NCI-H345 (cell line): ENCODE data around the gene GPAT3.
"Not testable (repeated sequence)": the region's sequence is repeated elsewhere in the genome, so short reads cannot be mapped to it uniquely, and the experiment has no call there.

Source experiments
- DNase-seq: peaks from one replicate; lab custom pipeline; 2025; lab: John Stamatoyannopoulos, UW

The GPAT3 gene

GRCh38 chr4:83552083-83552482 lies 16.2 kb downstream of the GPAT3 start:
- DNase-seq = no peak

- DNase-seq = no peak
These were observed 17.0 kb downstream of the GPAT3 start for GRCh38 chr4:83552924-83553323.

- no peak for DNase-seq
These were observed 20.2 kb downstream of the GPAT3 start for GRCh38 chr4:83556006-83556707.

- no peak for DNase-seq
These were observed 20.9 kb downstream of the GPAT3 start for GRCh38 chr4:83556816-83557215.

GRCh38 chr4:83558059-83558653 lies 22.2 kb downstream of the GPAT3 start:
- no peak for DNase-seq

GRCh38 chr4:83558680-83559079 lies 22.8 kb downstream of the GPAT3 start:
- DNase-seq = no peak

GRCh38 chr4:83560523-83560922 lies 24.6 kb downstream of the GPAT3 start:
- DNase-seq = no peak

- no peak for DNase-seq
These were observed 25.5 kb downstream of the GPAT3 start for GRCh38 chr4:83561381-83561780.

GRCh38 chr4:83563998-83564397 lies 28.1 kb downstream of the GPAT3 start:
- no peak for DNase-seq

- no peak for DNase-seq
These were observed 32.2 kb downstream of the GPAT3 start for GRCh38 chr4:83568062-83568461.

GRCh38 chr4:83569429-83569828 lies 33.5 kb downstream of the GPAT3 start:
- DNase-seq = no peak

- no peak for DNase-seq
These were observed 34.1 kb downstream of the GPAT3 start for GRCh38 chr4:83569987-83570386.

GRCh38 chr4:83572848-83573247 lies 36.9 kb downstream of the GPAT3 start:
- DNase-seq = no peak

- DNase-seq = no peak
These were observed 38.3 kb downstream of the GPAT3 start for GRCh38 chr4:83574247-83574646.

GRCh38 chr4:83576237-83576636 lies 40.3 kb downstream of the GPAT3 start:
- DNase-seq = not testable (repeated sequence)

- DNase-seq = no peak
These were observed 45.7 kb downstream of the GPAT3 start for GRCh38 chr4:83581411-83582288.

- peak; percentile 62 for DNase-seq
These were observed 46.4 kb downstream of the GPAT3 start for GRCh38 chr4:83582289-83582785.

GRCh38 chr4:83585982-83586508 lies 50.1 kb downstream of the GPAT3 start:
- DNase-seq = no peak

GRCh38 chr4:83589279-83589678 lies 53.4 kb downstream of the GPAT3 start:
- DNase-seq = peak; percentile 58

- DNase-seq = no peak
These were observed 55.1 kb downstream of the GPAT3 start for GRCh38 chr4:83591056-83591455.

GRCh38 chr4:83591730-83592129 lies 55.8 kb downstream of the GPAT3 start:
- no peak for DNase-seq

- DNase-seq = no peak
These were observed 63.3 kb downstream of the GPAT3 start for GRCh38 chr4:83599183-83599582.
